G401.6 (cell line): ENCODE measurements around the gene PCDHGC4.

Experiments
- FAIRE-seq: peaks from 2 replicates; lab custom pipeline; 2012; peaks lifted over from hg19 to GRCh38; lab: Jason Lieb, UNC

Gene PCDHGC4

DNA sequence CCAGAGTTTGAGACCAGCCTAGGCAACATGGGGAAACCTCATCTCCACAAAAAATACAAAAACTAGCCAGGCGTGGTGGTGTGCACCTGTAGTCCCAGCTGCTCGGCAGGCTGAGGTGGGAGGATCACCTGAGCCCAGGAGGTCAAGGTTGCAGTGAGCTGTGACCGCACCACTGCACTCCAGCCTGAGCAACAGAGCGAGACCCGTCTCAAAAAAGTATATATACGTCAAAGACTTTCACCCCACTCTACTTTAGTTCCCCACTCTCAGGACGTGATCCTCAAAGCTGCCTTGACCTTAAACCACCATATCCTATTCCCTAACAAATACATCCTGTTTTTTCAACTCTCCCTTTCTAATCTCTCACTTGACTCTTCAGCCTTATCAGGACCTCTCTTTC lies 45.0 kb downstream of the PCDHGC4 start:
- no peak for FAIRE-seq

DNA sequence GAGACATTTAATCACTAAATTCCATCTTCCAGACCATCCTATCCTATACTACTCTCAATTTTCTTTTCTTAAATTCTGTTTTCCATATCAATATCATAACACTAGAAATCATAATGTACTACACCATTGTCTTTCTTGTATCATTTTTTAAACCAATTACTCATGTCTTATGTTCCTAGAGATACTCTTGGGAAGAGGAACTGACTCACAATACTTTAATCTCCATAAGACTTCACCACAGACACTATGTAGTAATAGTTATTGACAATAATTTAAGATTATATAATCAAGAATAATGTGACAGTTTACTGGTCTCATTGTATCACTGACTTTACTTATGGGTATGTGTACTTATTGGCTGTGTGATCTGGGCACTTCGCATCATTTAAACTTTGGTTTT lies 47.9 kb downstream of the PCDHGC4 start:
- no peak for FAIRE-seq

DNA sequence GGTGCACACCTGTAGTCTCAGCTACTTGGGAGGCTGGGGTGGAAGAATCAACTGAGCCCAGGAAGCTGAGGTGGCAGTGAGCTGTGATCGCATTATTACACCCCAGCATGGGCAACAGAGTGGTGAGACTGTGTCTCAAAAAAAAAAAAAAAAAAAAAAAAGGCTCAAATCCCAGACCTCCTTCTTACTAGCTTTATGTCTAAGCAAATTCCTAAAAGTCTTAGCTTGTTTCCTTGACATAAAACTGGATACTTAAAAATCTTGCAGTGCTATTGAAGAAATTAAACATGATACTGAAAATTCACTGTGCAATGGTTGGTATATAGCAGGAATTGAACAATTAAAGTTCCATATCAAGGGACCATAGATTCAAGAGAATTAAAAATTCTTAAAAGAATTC lies 49.1 kb downstream of the PCDHGC4 start:
- no peak for FAIRE-seq

DNA sequence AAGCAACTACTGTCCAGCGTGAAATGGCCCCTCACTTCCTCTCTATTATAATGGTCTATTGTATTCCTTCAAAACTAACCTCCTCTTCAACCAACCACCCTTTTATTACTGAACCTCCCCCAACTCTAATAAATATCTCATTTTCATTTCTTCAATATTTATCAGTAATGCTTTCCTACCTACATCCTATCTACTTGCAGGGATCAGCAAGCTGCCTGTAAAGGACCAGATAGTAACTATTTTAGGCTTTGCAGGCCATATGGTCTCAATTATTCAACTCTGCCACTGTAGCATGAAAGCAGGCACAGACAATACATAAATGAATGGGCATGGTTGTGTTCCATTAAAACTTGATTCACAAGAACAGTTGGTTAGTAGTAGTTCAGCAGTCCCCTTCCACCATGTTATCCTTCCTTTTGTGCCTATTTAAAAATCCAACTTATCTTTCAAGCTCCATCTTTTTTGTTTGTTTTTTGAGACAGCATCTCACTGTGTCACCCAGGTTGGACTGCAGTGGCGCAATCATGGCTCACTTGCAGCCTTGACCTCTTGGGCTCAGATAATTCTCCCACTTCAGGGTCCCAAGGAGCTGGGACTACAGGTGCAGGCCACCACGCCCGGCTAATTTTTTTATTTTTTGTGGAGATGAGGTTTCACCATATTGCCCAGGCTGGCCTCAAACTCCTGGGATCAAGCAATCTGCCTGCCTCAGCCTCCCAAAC lies 49.8 kb downstream of the PCDHGC4 start:
- no peak for FAIRE-seq
